ENCODE results near the gene ACP2. TPM values are rescaled to one million over a fixed set of nuclear protein-coding genes. Genes with fewer than 3 reads are reported as not detected.

ACP2 gene
- total RNA-seq, 1 donor from 2014 or later = 54.8 TPM

DNA sequence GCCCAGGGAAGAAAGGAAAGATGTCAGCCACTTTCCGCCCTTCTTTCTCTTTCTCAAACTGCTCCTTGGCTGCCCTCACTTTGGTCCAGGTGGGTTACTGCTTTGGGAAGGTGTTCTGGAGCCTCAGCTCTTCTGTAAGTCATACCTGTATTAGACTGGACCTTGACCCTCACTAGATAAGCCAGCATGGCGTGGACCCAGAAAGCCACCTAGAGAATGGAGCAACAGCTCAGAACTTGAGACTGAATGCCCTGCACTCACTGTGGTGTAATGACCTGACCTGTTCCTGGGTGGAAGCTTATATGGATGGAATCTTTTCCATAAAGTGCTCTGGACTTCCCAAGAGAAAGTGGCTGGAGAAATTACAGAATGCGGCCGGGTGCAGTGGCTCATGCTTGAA is 15.6 kb downstream of the ACP2 start:
- no peak overlapping the region for H3K27ac ChIP-seq
- no peak for TF ChIP-seq POLR2AphosphoS5 (IDR thresholded peaks at IDR 0.05; ENCODE audit: insufficient read depth in 1 of 2, low read depth in 1 of 2)
- no peak for TF ChIP-seq POLR2A (IDR thresholded peaks at IDR 0.05)
- TF ChIP-seq, protein P1, sequence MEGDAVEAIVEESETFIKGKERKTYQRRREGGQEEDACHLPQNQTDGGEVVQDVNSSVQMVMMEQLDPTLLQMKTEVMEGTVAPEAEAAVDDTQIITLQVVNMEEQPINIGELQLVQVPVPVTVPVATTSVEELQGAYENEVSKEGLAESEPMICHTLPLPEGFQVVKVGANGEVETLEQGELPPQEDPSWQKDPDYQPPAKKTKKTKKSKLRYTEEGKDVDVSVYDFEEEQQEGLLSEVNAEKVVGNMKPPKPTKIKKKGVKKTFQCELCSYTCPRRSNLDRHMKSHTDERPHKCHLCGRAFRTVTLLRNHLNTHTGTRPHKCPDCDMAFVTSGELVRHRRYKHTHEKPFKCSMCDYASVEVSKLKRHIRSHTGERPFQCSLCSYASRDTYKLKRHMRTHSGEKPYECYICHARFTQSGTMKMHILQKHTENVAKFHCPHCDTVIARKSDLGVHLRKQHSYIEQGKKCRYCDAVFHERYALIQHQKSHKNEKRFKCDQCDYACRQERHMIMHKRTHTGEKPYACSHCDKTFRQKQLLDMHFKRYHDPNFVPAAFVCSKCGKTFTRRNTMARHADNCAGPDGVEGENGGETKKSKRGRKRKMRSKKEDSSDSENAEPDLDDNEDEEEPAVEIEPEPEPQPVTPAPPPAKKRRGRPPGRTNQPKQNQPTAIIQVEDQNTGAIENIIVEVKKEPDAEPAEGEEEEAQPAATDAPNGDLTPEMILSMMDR (IDR thresholded peaks at IDR 0.05) = no peak
- peaks cover 0 to 31% of the 10 kb centered on the region in 2 donors for H3K36me3 ChIP-seq
- H3K9me3 ChIP-seq = no peaks in the 10 kb centered on the region
- DNase-seq (ENCODE audit: extremely low spot score in 2 of 2) = no peak
- no peaks in the 10 kb centered on the region for H3K4me1 ChIP-seq
- H3K4me3 ChIP-seq = no peak overlapping the region
- H3K27me3 ChIP-seq = no peaks in the 10 kb centered on the region
- intact Hi-C loops (cut with DNase I) = no loop called here

DNA sequence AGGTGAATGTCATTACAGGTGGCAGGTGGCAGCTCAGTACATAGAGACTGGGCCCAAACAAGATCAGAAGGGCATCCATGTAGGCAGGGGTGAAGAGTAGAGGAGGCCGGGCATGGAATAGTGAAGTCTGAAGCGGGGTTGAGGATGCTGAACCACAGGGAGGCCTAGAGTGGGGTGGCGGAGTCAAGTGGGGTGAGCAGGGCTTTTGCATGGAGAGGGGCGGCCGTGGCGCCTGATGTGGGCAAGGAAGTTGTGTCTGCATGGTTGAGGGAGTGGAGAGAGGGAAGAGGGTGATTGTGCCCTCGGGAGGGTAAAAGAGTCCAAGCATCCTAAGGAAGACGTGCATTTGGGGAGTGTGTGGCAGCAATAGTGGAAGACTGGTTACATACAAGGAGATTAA is 19.5 kb downstream of the ACP2 start:
- Histone ChIP-seq H3K4me1 (no peaks in the 10 kb centered on the region), H3K27ac (no peak overlapping the region), H3K9me3 (no peaks in the 10 kb centered on the region), H3K4me3 (no peak overlapping the region), H3K36me3 (peaks cover 0 to 8% of the 10 kb centered on the region in 2 donors), H3K27me3 (no peaks in the 10 kb centered on the region)
- DNase-seq (ENCODE audit: extremely low spot score in 2 of 2) = no peak
- no peak for TF ChIP-seq POLR2AphosphoS5 (IDR thresholded peaks at IDR 0.05; ENCODE audit: insufficient read depth in 1 of 2, low read depth in 1 of 2)
- TF ChIP-seq POLR2A (IDR thresholded peaks at IDR 0.05) = no peak
- TF ChIP-seq, protein P1 (IDR thresholded peaks at IDR 0.05) = no peak
- intact Hi-C loops (cut with DNase I) = no loop called here

DNA sequence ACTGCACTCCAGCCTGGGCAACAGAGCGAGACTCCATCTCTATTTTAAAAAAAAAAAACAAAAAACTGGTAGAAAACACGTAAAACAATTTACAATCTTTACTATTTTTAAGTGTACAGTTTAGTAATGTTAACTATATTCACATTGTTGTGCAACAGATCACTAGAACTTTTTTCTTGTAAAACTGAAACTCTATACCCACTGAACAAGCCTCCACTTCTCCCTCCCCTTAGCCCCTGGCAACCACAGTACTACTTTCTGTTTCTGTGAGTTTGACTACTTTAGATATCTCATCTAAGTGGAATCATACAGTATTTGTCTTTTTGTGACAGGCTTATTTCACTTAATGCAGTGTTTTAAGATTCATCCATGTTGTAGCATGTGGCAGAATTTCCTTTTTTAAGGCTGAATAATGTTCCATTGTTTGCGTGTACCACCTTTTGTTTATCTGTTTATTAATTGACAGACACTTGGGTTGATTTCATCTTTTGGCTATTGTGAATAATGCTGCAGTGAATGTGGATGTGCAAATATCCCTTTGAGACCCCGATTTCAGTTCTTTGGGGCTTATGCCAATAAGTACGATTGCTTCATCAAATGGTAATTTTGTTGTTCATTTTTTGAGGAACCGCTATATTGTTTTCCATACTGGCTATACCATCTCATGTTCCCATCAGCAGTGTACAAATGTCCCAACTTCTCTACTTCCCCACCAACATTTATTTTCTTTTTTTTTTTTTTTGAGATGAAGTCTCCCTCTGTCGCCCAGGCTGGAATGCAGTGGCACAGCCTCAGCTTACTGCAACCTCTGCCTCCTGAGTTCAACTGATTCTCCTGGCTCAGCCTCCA is 22.8 kb downstream of the ACP2 start:
- peaks cover 0 to 14% of the 10 kb centered on the region in 2 donors for H3K36me3 ChIP-seq
- H3K9me3 ChIP-seq = no peaks in the 10 kb centered on the region
- no peaks in the 10 kb centered on the region for H3K4me1 ChIP-seq
- H3K4me3 ChIP-seq = no peak overlapping the region
- TF ChIP-seq, protein P1 (IDR thresholded peaks at IDR 0.05) = no peak
- TF ChIP-seq POLR2A (IDR thresholded peaks at IDR 0.05) = no peak
- TF ChIP-seq POLR2AphosphoS5 (IDR thresholded peaks at IDR 0.05; ENCODE audit: insufficient read depth in 1 of 2, low read depth in 1 of 2) = no peak
- intact Hi-C loops (cut with DNase I) = no loop called here
- H3K27me3 ChIP-seq = no peaks in the 10 kb centered on the region
- no peak for DNase-seq (ENCODE audit: extremely low spot score in 2 of 2)
- no peak overlapping the region for H3K27ac ChIP-seq

DNA sequence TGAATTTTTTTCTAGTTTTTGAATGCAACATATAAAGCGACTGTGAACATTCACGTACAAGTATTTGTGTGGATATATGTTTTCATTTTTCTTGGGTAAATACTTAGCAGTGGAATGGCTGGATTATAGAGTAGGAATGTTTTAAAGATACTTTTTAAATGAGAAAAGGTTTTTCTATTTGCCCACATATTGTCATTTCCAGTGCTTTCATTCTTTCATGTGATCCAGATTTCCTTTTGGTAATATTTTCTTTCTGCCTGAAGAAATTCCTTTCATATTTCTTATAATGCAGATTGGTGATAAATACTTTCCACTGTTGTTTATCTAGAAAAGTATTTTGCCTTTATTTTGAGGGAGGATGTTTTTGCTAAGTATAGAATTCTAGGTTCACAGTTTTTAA is 25.9 kb downstream of the ACP2 start:
- TF ChIP-seq POLR2A (IDR thresholded peaks at IDR 0.05) (no peak), POLR2AphosphoS5 (IDR thresholded peaks at IDR 0.05; ENCODE audit: insufficient read depth in 1 of 2, low read depth in 1 of 2) (no peak)
- TF ChIP-seq, protein P1 (IDR thresholded peaks at IDR 0.05) = no peak
- H3K36me3 ChIP-seq = peaks cover 0 to 27% of the 10 kb centered on the region in 2 donors
- intact Hi-C loops (cut with DNase I) = no loop called here
- peaks cover 6% of the 10 kb centered on the region for H3K4me1 ChIP-seq
- no peak overlapping the region for H3K4me3 ChIP-seq
- H3K9me3 ChIP-seq = no peaks in the 10 kb centered on the region
- H3K27me3 ChIP-seq = no peaks in the 10 kb centered on the region
- no peak for DNase-seq (ENCODE audit: extremely low spot score in 2 of 2)
- H3K27ac ChIP-seq = no peak overlapping the region

DNA sequence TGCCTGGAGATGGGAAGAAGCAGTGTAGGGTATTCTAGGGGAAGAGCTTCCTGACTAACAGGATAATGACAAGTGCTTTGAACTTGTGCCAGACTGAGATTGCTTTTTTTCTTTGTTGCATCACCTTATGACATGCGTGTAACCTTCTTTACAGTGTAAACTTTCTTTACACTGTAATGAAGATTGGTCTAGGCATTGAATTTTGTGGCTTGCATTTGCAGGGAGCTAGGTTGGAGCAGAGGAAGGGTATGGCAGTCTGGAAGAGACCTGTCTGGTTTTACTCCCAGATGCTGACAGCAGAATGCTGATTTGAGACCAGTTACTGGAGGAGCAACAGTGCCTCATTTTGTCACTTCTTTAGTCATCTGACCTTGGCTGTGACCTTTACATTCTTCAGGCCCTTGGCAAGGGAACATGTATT is 28.2 kb downstream of the ACP2 start:
- H3K4me1 ChIP-seq = peaks cover 24% of the 10 kb centered on the region

More for the DNA sequence above, 28.2 kb downstream of the ACP2 start:
- Histone ChIP-seq H3K27ac (no peak overlapping the region), H3K9me3 (no peaks in the 10 kb centered on the region), H3K4me3 (no peak overlapping the region), H3K36me3 (peaks cover 0 to 27% of the 10 kb centered on the region in 2 donors), H3K27me3 (no peaks in the 10 kb centered on the region)
- DNase-seq (ENCODE audit: extremely low spot score in 2 of 2) = no peak
- TF ChIP-seq, protein P1 (IDR thresholded peaks at IDR 0.05) = no peak
- no peak for TF ChIP-seq POLR2A (IDR thresholded peaks at IDR 0.05)
- TF ChIP-seq POLR2AphosphoS5 (IDR thresholded peaks at IDR 0.05; ENCODE audit: insufficient read depth in 1 of 2, low read depth in 1 of 2) = no peak
- intact Hi-C loops (cut with DNase I) = no loop called here
